Smooth muscle cell (in vitro differentiated cells): ENCODE data around the gene FTO. TPM values are rescaled to one million over a fixed set of nuclear protein-coding genes. Genes with fewer than 3 reads are reported as not detected.

Source experiments
- DNase-seq: peaks from one replicate; lab custom pipeline; 2025; ENCODE audit not compliant: unreplicated experiment; lab: John Stamatoyannopoulos, UW
- H2AFZ ChIP-seq: fragments of 200-600 bp; sonication (generic); 2 replicates; pipeline ENCODE4 v1.6.0; 2016; ENCODE audit warnings: antibody characterized with exemption, low read depth, mild to moderate bottlenecking
- H3F3A ChIP-seq: fragments of 200-600 bp; sonication (generic); 2 replicates; pipeline ENCODE4 v1.6.0; 2017; ENCODE audit warnings: antibody characterized with exemption, low read depth
- H3K27ac ChIP-seq: fragments of 200-600 bp; sonication (generic); 2 replicates; pipeline ENCODE4 v1.5.1; 2016; ENCODE audit warnings: low read depth, mild to moderate bottlenecking
- H3K27me3 ChIP-seq: fragments of 200-600 bp; sonication (generic); 2 replicates; pipeline ENCODE4 v1.6.1; 2016; ENCODE audit warnings: low read depth, mild to moderate bottlenecking
- H3K36me3 ChIP-seq: fragments of 200-600 bp; sonication (generic); 2 replicates; pipeline ENCODE4 v1.5.1; 2016; ENCODE audit warnings: low read depth
- H3K4me1 ChIP-seq: fragments of 200-600 bp; sonication (generic); 2 replicates; pipeline ENCODE4 v1.5.1; 2016; ENCODE audit warnings: low read depth
- H3K4me2 ChIP-seq: fragments of 200-600 bp; sonication (generic); 2 replicates; pipeline ENCODE4 v1.6.0; 2016; ENCODE audit warnings: mild to moderate bottlenecking
- H3K4me3 ChIP-seq: fragments of 200-600 bp; sonication (generic); 2 replicates; pipeline ENCODE4 v1.5.1; 2016; ENCODE audit warnings: mild to moderate bottlenecking
- H3K79me2 ChIP-seq: fragments of 200-600 bp; sonication (generic); 2 replicates; pipeline ENCODE4 v1.6.0; 2016; ENCODE audit warnings: low read depth, mild to moderate bottlenecking
- H3K9ac ChIP-seq: fragments of 200-600 bp; sonication (generic); 2 replicates; pipeline ENCODE4 v1.6.0; 2016; ENCODE audit warnings: low read depth
- H3K9me3 ChIP-seq: fragments of 200-600 bp; sonication (generic); replicated peaks from 2 replicates; pipeline ENCODE4 v1.5.1; 2016; ENCODE audit warnings: low read depth
- H4K20me1 ChIP-seq: fragments of 200-600 bp; sonication (generic); 2 replicates; pipeline ENCODE4 v1.6.0; 2016; ENCODE audit warnings: low read depth
- WGBS: methylation state at CpG from one replicate; pipeline ENCODE4 v1.1.7; 2016; ENCODE audit warnings: low lambda C conversion rate; 5-methylcytosine and 5-hydroxymethylcytosine counted together
- polyA plus RNA-seq: library from polyadenylated mRNA; unstranded; fragments of >200 nt; fragmentation: Nextera tagmentation; extraction: Ambion mirVana; gene quantifications from 2 replicates; pipeline ENCODE4 v1.2.1, GENCODE V29; 2016
- total RNA-seq: library from RNA; depleted of rRNA; stranded (reverse); fragments of >200 nt; gene quantifications from 2 replicates; pipeline ENCODE4 v1.2.3, GENCODE V29; 2014
- TF ChIP-seq, protein P1 (sequence below): fragments of 200-600 bp; sonication (generic); IDR thresholded peaks from 2 replicates; pipeline ENCODE4 v1.5.1; 2017; ENCODE audit warnings: borderline replicate concordance, mild to moderate bottlenecking, antibody characterized with exemption; ENCODE audit not compliant: insufficient read depth, poor library complexity, severe bottlenecking

The FTO gene
- total and polyA plus RNA-seq, 2 experiments from 2014 or later = 81.1 to 89.9 TPM

DNA sequence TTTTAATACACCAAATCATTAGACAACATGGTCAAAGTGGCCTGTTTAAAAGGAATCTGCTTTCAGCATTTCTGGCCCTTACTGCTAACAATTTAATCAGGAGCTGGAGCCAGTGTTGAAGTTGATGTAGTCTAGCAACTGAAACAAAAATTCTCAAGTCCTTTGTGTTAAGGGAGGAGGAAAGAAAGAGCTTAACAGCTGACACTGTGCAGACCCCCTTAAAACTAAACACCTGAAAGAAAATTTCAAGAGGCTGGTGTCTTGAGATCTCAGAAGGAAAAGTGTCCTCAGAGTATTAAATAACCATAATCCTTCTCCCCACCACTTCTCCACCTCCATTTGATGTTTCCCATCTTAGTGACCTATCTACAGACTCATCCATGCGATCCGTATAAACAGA, 232.1 kb downstream of the FTO start:
- no peaks in the 10 kb centered on the region for H3K9me3 ChIP-seq
- TF ChIP-seq, protein P1, sequence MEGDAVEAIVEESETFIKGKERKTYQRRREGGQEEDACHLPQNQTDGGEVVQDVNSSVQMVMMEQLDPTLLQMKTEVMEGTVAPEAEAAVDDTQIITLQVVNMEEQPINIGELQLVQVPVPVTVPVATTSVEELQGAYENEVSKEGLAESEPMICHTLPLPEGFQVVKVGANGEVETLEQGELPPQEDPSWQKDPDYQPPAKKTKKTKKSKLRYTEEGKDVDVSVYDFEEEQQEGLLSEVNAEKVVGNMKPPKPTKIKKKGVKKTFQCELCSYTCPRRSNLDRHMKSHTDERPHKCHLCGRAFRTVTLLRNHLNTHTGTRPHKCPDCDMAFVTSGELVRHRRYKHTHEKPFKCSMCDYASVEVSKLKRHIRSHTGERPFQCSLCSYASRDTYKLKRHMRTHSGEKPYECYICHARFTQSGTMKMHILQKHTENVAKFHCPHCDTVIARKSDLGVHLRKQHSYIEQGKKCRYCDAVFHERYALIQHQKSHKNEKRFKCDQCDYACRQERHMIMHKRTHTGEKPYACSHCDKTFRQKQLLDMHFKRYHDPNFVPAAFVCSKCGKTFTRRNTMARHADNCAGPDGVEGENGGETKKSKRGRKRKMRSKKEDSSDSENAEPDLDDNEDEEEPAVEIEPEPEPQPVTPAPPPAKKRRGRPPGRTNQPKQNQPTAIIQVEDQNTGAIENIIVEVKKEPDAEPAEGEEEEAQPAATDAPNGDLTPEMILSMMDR = no peak
- peaks cover 3% of the 10 kb centered on the region for H3K4me1 ChIP-seq
- no peak overlapping the region for H3K4me2 ChIP-seq
- no peaks in the 10 kb centered on the region for H3K79me2 ChIP-seq
- H3K4me3 ChIP-seq = no peak overlapping the region
- no peaks in the 10 kb centered on the region for H3K36me3 ChIP-seq
- no peak overlapping the region for H3K27ac ChIP-seq
- 62% methylated on average over 2 of the region's 2 CpGs for WGBS
- no peaks in the 10 kb centered on the region for H3F3A ChIP-seq
- H4K20me1 ChIP-seq = no peaks in the 10 kb centered on the region
- H3K27me3 ChIP-seq = no peaks in the 10 kb centered on the region
- no peak overlapping the region for H3K9ac ChIP-seq
- no peak for DNase-seq
- H2AFZ ChIP-seq = no peak overlapping the region

DNA sequence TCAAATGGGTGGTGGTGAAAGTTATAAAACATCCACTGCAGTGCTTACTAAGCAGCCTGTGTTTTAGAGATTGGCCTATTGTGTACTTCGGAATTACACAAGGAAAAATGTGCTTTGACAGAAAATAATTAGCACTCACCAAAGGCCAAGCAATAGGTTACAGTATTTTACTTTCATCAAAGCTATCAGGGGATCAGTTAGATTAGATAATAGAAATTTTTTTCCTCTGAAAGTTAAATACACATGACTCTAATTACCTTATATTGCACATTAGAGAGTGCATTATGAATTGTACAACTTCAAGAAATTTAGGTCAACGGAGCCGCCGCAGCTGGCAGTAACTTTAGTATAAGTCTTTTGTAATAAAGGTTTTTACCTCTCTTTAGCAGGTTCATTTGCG, 232.6 kb downstream of the FTO start:
- H2AFZ ChIP-seq = no peak overlapping the region
- no peaks in the 10 kb centered on the region for H3K79me2 ChIP-seq
- no peaks in the 10 kb centered on the region for H3K36me3 ChIP-seq
- H3K4me2 ChIP-seq = no peak overlapping the region
- TF ChIP-seq, protein P1 = no peak
- 84% methylated on average over 5 of the region's 5 CpGs for WGBS
- DNase-seq = no peak
- H3K27me3 ChIP-seq = no peaks in the 10 kb centered on the region
- H4K20me1 ChIP-seq = no peaks in the 10 kb centered on the region
- no peak overlapping the region for H3K9ac ChIP-seq
- H3K4me3 ChIP-seq = no peak overlapping the region
- no peaks in the 10 kb centered on the region for H3F3A ChIP-seq
- H3K27ac ChIP-seq = no peak overlapping the region
- no peaks in the 10 kb centered on the region for H3K9me3 ChIP-seq
- H3K4me1 ChIP-seq = peaks cover 3% of the 10 kb centered on the region

DNA sequence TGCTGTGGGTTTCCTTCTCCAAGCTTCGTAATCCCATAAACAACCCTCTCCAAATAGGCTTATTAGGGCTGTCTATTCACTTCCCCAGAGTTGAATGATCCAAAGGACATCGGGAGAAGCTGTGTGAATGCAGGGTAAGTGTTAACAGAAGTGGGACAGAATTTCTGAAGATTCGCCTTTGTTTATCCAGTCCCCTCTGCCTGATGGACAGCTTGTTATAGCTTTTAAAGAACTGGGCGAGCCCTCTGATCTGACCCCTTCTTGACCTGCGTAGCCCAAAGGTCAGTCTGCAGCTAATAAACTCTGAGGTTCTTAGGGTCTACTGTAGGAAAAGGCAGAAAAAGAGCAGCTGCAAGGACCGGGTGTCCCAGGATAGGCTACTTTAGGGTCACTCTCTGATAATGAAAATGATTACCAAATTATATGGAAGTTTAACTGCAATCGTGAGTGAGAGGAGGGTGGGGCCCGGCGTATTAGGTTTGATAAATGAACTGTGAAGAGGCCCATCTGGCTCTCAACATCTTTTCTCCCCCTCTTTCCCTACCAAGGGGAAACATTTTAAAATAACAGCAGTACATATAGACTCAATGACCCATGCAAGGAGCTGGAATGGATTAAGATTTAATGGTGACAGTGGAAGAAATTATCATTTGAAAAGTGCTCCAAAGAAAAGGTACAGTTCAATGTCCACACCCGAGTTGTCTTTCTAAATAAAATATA, 233.4 kb downstream of the FTO start:
- no peaks in the 10 kb centered on the region for H3F3A ChIP-seq
- 85% methylated on average over 10 of the region's 10 CpGs for WGBS
- peaks cover 3% of the 10 kb centered on the region for H3K4me1 ChIP-seq
- H3K79me2 ChIP-seq = no peaks in the 10 kb centered on the region
- H3K4me2 ChIP-seq = no peak overlapping the region
- H2AFZ ChIP-seq = no peak overlapping the region
- H3K27me3 ChIP-seq = no peaks in the 10 kb centered on the region
- H4K20me1 ChIP-seq = no peaks in the 10 kb centered on the region
- no peak overlapping the region for H3K9ac ChIP-seq
- H3K9me3 ChIP-seq = no peaks in the 10 kb centered on the region
- no peak for DNase-seq
- TF ChIP-seq, protein P1 = no peak
- H3K36me3 ChIP-seq = no peaks in the 10 kb centered on the region
- no peak overlapping the region for H3K27ac ChIP-seq
- H3K4me3 ChIP-seq = no peak overlapping the region

DNA sequence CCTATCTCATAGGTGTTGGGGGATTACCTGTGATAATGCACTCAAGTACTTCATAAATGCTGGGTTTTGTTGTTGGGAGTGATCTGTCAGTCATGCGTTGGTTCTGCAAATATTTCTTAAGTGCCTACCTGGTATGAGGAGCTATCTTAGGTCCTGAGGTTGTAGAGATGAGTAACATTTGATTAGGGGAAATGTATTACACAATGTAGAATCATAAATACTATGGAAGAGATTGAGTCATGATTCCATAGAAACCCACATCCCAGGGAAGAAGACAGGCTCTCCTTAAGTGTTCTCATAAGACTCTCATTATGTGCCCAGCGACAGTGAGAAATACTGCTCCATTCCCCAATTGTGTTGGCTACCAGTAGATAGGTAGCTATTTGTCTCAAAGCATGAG, 240.1 kb downstream of the FTO start:
- Histone ChIP-seq H3K27ac (no peak overlapping the region), H3K79me2 (no peaks in the 10 kb centered on the region), H3K36me3 (no peaks in the 10 kb centered on the region), H4K20me1 (peaks cover 4% of the 10 kb centered on the region), H3K9ac (no peak overlapping the region), H3K27me3 (no peaks in the 10 kb centered on the region), H3K9me3 (no peaks in the 10 kb centered on the region), H3K4me2 (no peak overlapping the region), H3K4me3 (no peak overlapping the region), H3F3A (no peaks in the 10 kb centered on the region), H2AFZ (no peak overlapping the region), H3K4me1 (no peaks in the 10 kb centered on the region)
- no peak for DNase-seq
- TF ChIP-seq, protein P1 = no peak
- WGBS = 95% methylated on average over 2 of the region's 2 CpGs
